ENCODE data around the gene MATK. TPM values are rescaled to one million over a fixed set of nuclear protein-coding genes. Genes with fewer than 3 reads are reported as not detected.

Gene MATK
- total RNA-seq, 1 donor from 2014 or later, result 0.50 TPM

DNA sequence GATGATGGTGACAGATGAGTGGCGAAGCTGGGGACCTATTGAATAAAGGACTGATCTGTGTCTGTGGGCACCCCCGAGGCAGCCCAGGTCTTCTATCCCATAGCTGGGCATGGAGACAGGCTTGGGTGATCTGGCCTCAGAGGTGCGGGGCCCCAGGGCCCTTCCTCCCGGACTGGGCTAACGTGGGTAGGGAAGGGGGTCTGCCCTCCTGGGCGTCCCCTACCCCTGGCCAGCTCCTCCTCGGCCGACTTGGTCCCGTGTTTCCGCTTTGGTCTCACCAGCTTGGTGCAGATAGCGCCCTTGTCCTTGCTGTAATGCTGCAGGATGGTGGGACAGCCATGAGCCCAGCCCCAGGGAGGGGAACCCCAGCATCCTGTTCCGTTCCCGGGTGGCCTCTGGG is 3.3 kb downstream of the MATK start:
- Histone ChIP-seq H3K27me3 (ENCODE audit: control insufficient read depth, insufficient read depth, low read length) (peaks cover 31% of the 10 kb centered on the region), H3K4me3 (ENCODE audit: low read depth, low read length) (no peak overlapping the region), H3K36me3 (ENCODE audit: control insufficient read depth, insufficient read depth, low read length) (no peaks in the 10 kb centered on the region)
- TF ChIP-seq CTCF (IDR thresholded peaks at IDR 0.05; ENCODE audit: insufficient read depth, low read length, poor library complexity, severe bottlenecking), result no peak
- DNase-seq (ENCODE audit: low read depth), result no peak

- no peak for TF ChIP-seq CTCF (IDR thresholded peaks at IDR 0.05; ENCODE audit: insufficient read depth, low read length, poor library complexity, severe bottlenecking)
- Histone ChIP-seq H3K36me3 (ENCODE audit: control insufficient read depth, insufficient read depth, low read length) (no peaks in the 10 kb centered on the region), H3K27me3 (ENCODE audit: control insufficient read depth, insufficient read depth, low read length) (peaks cover 31% of the 10 kb centered on the region), H3K4me3 (ENCODE audit: low read depth, low read length) (no peak overlapping the region)
- no peak for DNase-seq (ENCODE audit: low read depth)
Observed at GRCh38 chr19:3782330-3782729, 3.9 kb downstream of the MATK start.

- Histone ChIP-seq H3K27me3 (ENCODE audit: control insufficient read depth, insufficient read depth, low read length) (peaks cover 28% of the 10 kb centered on the region), H3K36me3 (ENCODE audit: control insufficient read depth, insufficient read depth, low read length) (no peaks in the 10 kb centered on the region), H3K4me3 (ENCODE audit: low read depth, low read length) (no peak overlapping the region)
- TF ChIP-seq CTCF (IDR thresholded peaks at IDR 0.05; ENCODE audit: insufficient read depth, low read length, poor library complexity, severe bottlenecking), result no peak
- DNase-seq (ENCODE audit: low read depth), result no peak
Observed at GRCh38 chr19:3781603-3782002, 4.6 kb downstream of the MATK start.

- Histone ChIP-seq H3K27me3 (ENCODE audit: control insufficient read depth, insufficient read depth, low read length) (peaks cover 22% of the 10 kb centered on the region), H3K4me3 (ENCODE audit: low read depth, low read length) (no peak overlapping the region), H3K36me3 (ENCODE audit: control insufficient read depth, insufficient read depth, low read length) (no peaks in the 10 kb centered on the region)
- no peak for TF ChIP-seq CTCF (IDR thresholded peaks at IDR 0.05; ENCODE audit: insufficient read depth, low read length, poor library complexity, severe bottlenecking)
- no peak for DNase-seq (ENCODE audit: low read depth)
Observed at GRCh38 chr19:3780786-3781304, 5.3 kb downstream of the MATK start.

GRCh38 chr19:3778899-3779723 is 7.1 kb downstream of the MATK start:
- no peak for DNase-seq (ENCODE audit: low read depth)
- no peak for TF ChIP-seq CTCF (IDR thresholded peaks at IDR 0.05; ENCODE audit: insufficient read depth, low read length, poor library complexity, severe bottlenecking)
- no peak overlapping the region for H3K4me3 ChIP-seq (ENCODE audit: low read depth, low read length)
- H3K36me3 ChIP-seq (ENCODE audit: control insufficient read depth, insufficient read depth, low read length), result no peaks in the 10 kb centered on the region
- peaks cover 8% of the 10 kb centered on the region for H3K27me3 ChIP-seq (ENCODE audit: control insufficient read depth, insufficient read depth, low read length)

All from kidney epithelial cell (primary cell).